Measurements from ENCODE around the gene UGCG.
"Not testable (repeated sequence)": the region's sequence is repeated elsewhere in the genome, so short reads cannot be mapped to it uniquely, and the experiment has no call there.

Gene UGCG

GRCh38 chr9:111943746-111944145, 47.1 kb downstream of the UGCG start:
- no peak for DNase-seq (ENCODE audit: low read depth)
- TF ChIP-seq CTCF (IDR thresholded peaks at IDR 0.05; ENCODE audit: control insufficient read depth, insufficient read depth, low read depth, low read length, missing control alignments), result no peak
- no peak overlapping the region for H3K4me3 ChIP-seq (ENCODE audit: control insufficient read depth, low read depth, low read length)

GRCh38 chr9:111944241-111944866, 47.7 kb downstream of the UGCG start:
- no peak overlapping the region for H3K4me3 ChIP-seq (ENCODE audit: control insufficient read depth, low read depth, low read length)
- no peak for DNase-seq (ENCODE audit: low read depth)
- no peak for TF ChIP-seq CTCF (IDR thresholded peaks at IDR 0.05; ENCODE audit: control insufficient read depth, insufficient read depth, low read depth, low read length, missing control alignments)

GRCh38 chr9:111945216-111945615, 48.6 kb downstream of the UGCG start:
- DNase-seq (ENCODE audit: low read depth), result peak; percentile 59
- no peak overlapping the region for H3K4me3 ChIP-seq (ENCODE audit: control insufficient read depth, low read depth, low read length)
- TF ChIP-seq CTCF (IDR thresholded peaks at IDR 0.05; ENCODE audit: control insufficient read depth, insufficient read depth, low read depth, low read length, missing control alignments), result no peak

GRCh38 chr9:111948109-111948508, 51.5 kb downstream of the UGCG start:
- DNase-seq (ENCODE audit: low read depth); H3K4me3 ChIP-seq (ENCODE audit: control insufficient read depth, low read depth, low read length): not testable (repeated sequence)

GRCh38 chr9:111948951-111949350, 52.3 kb downstream of the UGCG start:
- H3K4me3 ChIP-seq (ENCODE audit: control insufficient read depth, low read depth, low read length), result no peak overlapping the region
- TF ChIP-seq CTCF (IDR thresholded peaks at IDR 0.05; ENCODE audit: control insufficient read depth, insufficient read depth, low read depth, low read length, missing control alignments), result no peak
- DNase-seq (ENCODE audit: low read depth), result no peak

GRCh38 chr9:111949919-111950318, 53.3 kb downstream of the UGCG start:
- no peak overlapping the region for H3K4me3 ChIP-seq (ENCODE audit: control insufficient read depth, low read depth, low read length)
- no peak for DNase-seq (ENCODE audit: low read depth)
- TF ChIP-seq CTCF (IDR thresholded peaks at IDR 0.05; ENCODE audit: control insufficient read depth, insufficient read depth, low read depth, low read length, missing control alignments), result no peak

- TF ChIP-seq CTCF (IDR thresholded peaks at IDR 0.05; ENCODE audit: control insufficient read depth, insufficient read depth, low read depth, low read length, missing control alignments), result no peak
- DNase-seq (ENCODE audit: low read depth), result peak; percentile 79
- no peak overlapping the region for H3K4me3 ChIP-seq (ENCODE audit: control insufficient read depth, low read depth, low read length)
Observed at GRCh38 chr9:111952559-111952958, 55.9 kb downstream of the UGCG start.
